Measurements from ENCODE around the gene SLC38A3. TPM values are rescaled to one million over a fixed set of nuclear protein-coding genes. Genes with fewer than 3 reads are reported as not detected.

Gene SLC38A3
- total and polyA plus RNA-seq, 2 experiments from 2014 or later = 13.4 to 14.7 TPM

- peaks cover 30% of the 10 kb centered on the region for H3K36me3 ChIP-seq
- DNase-seq (ENCODE audit: low read depth in 1 of 2, low spot score in 1 of 2) = peak in 1 of 2 donors; percentile 75
These were observed 49.6 kb downstream of the SLC38A3 start for GRCh38 chr3:50254577-50255250.

DNA sequence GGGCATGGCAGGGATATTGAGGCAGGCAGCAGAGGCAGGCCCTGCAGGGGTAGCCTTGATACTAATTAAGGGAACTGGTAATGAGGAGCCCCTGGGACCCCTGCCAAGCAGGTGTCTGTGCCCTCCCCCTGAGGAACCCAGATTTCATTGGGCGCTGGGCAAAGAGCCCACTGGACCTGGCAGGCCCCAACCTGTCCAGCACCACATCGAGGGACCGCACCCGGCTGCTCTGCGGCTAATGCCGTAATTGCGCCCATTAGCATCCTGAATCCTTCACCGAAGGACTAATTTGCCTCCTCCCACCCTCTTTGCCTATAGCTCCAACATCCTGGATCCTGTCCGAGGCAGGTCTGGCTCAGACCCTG lies 50.2 kb downstream of the SLC38A3 start:
- no peak for TF ChIP-seq CTCF (IDR thresholded peaks at IDR 0.05; ENCODE audit: low read depth, low read length)
- DNase-seq (ENCODE audit: low read depth in 1 of 2, low spot score in 1 of 2) = no peak
- H3K27me3 ChIP-seq = no peaks in the 10 kb centered on the region
- H3K4me1 ChIP-seq (ENCODE audit: low read depth) = peaks cover under 1% of the 10 kb centered on the region
- H3K27ac ChIP-seq = no peak overlapping the region
- H3K9me3 ChIP-seq (ENCODE audit: low read depth) = no peaks in the 10 kb centered on the region
- H3K36me3 ChIP-seq = peaks cover 30% of the 10 kb centered on the region
- H3K4me3 ChIP-seq = no peak overlapping the region

More at GRCh38 chr3:50254577-50255250, 49.6 kb downstream of the SLC38A3 start:
- Histone ChIP-seq H3K27ac (no peak overlapping the region), H3K4me1 (ENCODE audit: low read depth) (no peaks in the 10 kb centered on the region), H3K27me3 (no peaks in the 10 kb centered on the region), H3K4me3 (no peak overlapping the region), H3K9me3 (ENCODE audit: low read depth) (no peaks in the 10 kb centered on the region)
- TF ChIP-seq CTCF (IDR thresholded peaks at IDR 0.05; ENCODE audit: low read depth, low read length) = no peak

- H3K9me3 ChIP-seq (ENCODE audit: low read depth) = no peaks in the 10 kb centered on the region
- no peak overlapping the region for H3K4me3 ChIP-seq
- DNase-seq (ENCODE audit: low read depth in 1 of 2, low spot score in 1 of 2) = peak in 1 of 2 donors; percentile 49
- no peaks in the 10 kb centered on the region for H3K27me3 ChIP-seq
- peaks cover 30% of the 10 kb centered on the region for H3K36me3 ChIP-seq
- peaks cover 15% of the 10 kb centered on the region for H3K4me1 ChIP-seq (ENCODE audit: low read depth)
- H3K27ac ChIP-seq = no peak overlapping the region
- TF ChIP-seq CTCF (IDR thresholded peaks at IDR 0.05; ENCODE audit: low read depth, low read length) = peak; percentile 58
These were observed 52.2 kb downstream of the SLC38A3 start for GRCh38 chr3:50256978-50257890.

GRCh38 chr3:50258029-50258680 lies 53.1 kb downstream of the SLC38A3 start:
- peaks cover 15% of the 10 kb centered on the region for H3K4me1 ChIP-seq (ENCODE audit: low read depth)
- no peaks in the 10 kb centered on the region for H3K27me3 ChIP-seq
- no peak overlapping the region for H3K27ac ChIP-seq
- no peak overlapping the region for H3K4me3 ChIP-seq
- peaks cover 23% of the 10 kb centered on the region for H3K36me3 ChIP-seq
- TF ChIP-seq CTCF (IDR thresholded peaks at IDR 0.05; ENCODE audit: low read depth, low read length) = no peak
- no peak for DNase-seq (ENCODE audit: low read depth in 1 of 2, low spot score in 1 of 2)
- no peaks in the 10 kb centered on the region for H3K9me3 ChIP-seq (ENCODE audit: low read depth)

DNA sequence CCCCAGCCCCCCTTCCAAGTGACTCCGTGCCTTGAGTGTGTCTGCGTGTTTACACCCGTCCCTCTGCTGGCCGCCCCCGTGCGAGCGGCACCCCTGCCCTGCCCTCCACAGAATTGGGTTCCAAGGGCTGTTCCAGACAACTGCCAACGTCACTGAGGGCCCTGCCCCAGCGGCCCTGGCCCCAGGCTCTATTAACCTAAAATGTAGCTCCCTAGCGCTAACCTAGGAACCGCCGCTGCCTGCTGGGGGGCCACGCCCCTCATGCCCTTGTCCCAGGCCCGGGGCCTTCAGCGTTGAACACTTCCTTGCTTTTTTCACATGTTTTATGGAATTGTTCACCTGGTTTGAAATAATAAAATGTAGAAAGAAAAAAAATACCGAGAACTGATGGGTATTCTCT lies 53.9 kb downstream of the SLC38A3 start:
- no peaks in the 10 kb centered on the region for H3K27me3 ChIP-seq
- no peak overlapping the region for H3K27ac ChIP-seq
- no peak for TF ChIP-seq CTCF (IDR thresholded peaks at IDR 0.05; ENCODE audit: low read depth, low read length)
- DNase-seq (ENCODE audit: low read depth in 1 of 2, low spot score in 1 of 2) = no peak
- peaks cover 23% of the 10 kb centered on the region for H3K36me3 ChIP-seq
- H3K4me1 ChIP-seq (ENCODE audit: low read depth) = peaks cover 19% of the 10 kb centered on the region
- H3K9me3 ChIP-seq (ENCODE audit: low read depth) = no peaks in the 10 kb centered on the region
- no peak overlapping the region for H3K4me3 ChIP-seq

All from cardiac muscle cell (in vitro differentiated cells and primary cell).